ENCODE data around the gene DNASE1L2. TPM values are rescaled to one million over a fixed set of nuclear protein-coding genes. Genes with fewer than 3 reads are reported as not detected.

The DNASE1L2 gene
- total and polyA plus RNA-seq, 2 of the 4 experiments (the other 2 are of a cell fraction), result 0.18 to 0.75 TPM

DNA sequence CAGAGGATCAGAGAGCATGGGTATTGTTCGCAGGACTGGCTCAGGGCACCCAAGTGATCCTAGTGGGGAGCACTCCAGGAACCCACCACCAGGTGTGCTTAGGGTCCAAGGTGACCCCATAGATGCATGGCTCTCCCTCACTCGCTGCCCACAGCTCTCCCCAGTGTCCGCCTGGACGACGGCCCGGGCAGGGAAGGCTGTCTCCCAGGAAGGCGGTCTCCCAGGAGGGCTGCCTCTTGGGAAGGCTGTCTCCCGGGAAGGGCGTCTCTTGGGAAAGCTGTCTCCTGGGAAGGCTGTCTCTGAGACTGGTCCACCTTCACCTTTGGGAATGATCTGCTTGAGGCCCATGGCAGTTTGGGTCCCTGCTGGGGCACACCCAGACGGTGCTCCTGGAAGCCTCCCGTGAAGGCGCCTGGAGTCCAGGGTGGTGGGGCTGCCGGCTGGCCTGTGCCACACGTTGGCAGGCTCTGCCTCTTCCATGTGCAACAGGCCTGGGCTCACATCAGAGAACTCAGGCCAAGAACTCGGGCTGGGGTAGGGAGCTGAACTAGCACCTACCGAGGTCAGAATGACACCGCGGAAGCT, 10.1 kb downstream of the DNASE1L2 start:
- Histone ChIP-seq H3K4me1 (ENCODE audit: control insufficient read depth, insufficient read depth, low read length) (0 out of 2 replicates have a peak, but pooled peaks cover 4% of the 10 kb centered on the region), H3K27ac (ENCODE audit: insufficient read depth, low read length) (no peak overlapping the region), H2BK5ac (ENCODE audit: low read depth, low read length, poor library complexity, severe bottlenecking) (no peak overlapping the region), H3K9me3 (ENCODE audit: control insufficient read depth, insufficient read depth, low read length) (no peaks in the 10 kb centered on the region), H4K20me1 (ENCODE audit: insufficient read depth, low read length) (no peaks in the 10 kb centered on the region; the same call in 1 of the 2 replicates), H2BK120ac (ENCODE audit: low read depth, low read length) (no peak overlapping the region), H3K27me3 (ENCODE audit: control insufficient read depth, insufficient read depth, low read length) (no peaks in the 10 kb centered on the region), H3K9ac (ENCODE audit: low read depth, low read length) (no peak overlapping the region), H2AK9ac (replicated peaks; ENCODE audit: low read depth, low read length, poor library complexity) (no peak overlapping the region), H2BK15ac (ENCODE audit: low read depth, low read length) (no peak overlapping the region), H3K18ac (ENCODE audit: low read depth, low read length) (no peak overlapping the region), H2BK20ac (ENCODE audit: low read depth, low read length) (no peak overlapping the region), H3K23ac (ENCODE audit: low read depth, low read length) (no peak overlapping the region), H4K5ac (ENCODE audit: low read depth, low read length) (no peak overlapping the region), H2AFZ (replicated peaks; ENCODE audit: low read length, poor library complexity) (no peak overlapping the region), H3K4ac (ENCODE audit: low read depth, low read length) (no peak overlapping the region), H3K4me3 (ENCODE audit: insufficient read depth, low read depth, low read length) (no peak overlapping the region), H3K4me2 (ENCODE audit: low read depth, low read length) (no peak overlapping the region), H3K14ac (replicated peaks; ENCODE audit: low read depth, low read length) (no peak overlapping the region), H3K9me1 (ENCODE audit: insufficient read depth, low read length) (0 out of 2 replicates have a peak, but pooled peaks cover 2% of the 10 kb centered on the region), H4K91ac (ENCODE audit: insufficient read depth, low read depth, low read length) (no peak overlapping the region), H2AK5ac (ENCODE audit: low read depth, low read length) (no peak overlapping the region), H3K79me1 (ENCODE audit: low read depth in 1 of 2, low read length in 2 of 2) (peaks cover 20 to 43% of the 10 kb centered on the region in 2 experiments), H3K36me3 (ENCODE audit: control insufficient read depth, insufficient read depth, low read length) (peaks cover 46% of the 10 kb centered on the region), H4K8ac (ENCODE audit: low read depth in 2 of 2, low read length in 2 of 2) (no peak overlapping the region), H3K56ac (ENCODE audit: extremely low read depth, insufficient read depth, low read length) (no peak overlapping the region)
- POLR2A ChIA-PET (ENCODE audit: unreplicated experiment), result no interaction called here
- ATAC-seq (ENCODE audit: low read depth), result no peak
- TF ChIP-seq CHD1 (IDR thresholded peaks at IDR 0.05; ENCODE audit: low read depth, low read length) (no peak), MAFK (IDR thresholded peaks at IDR 0.05; ENCODE audit: low read depth, low read length) (no peak), RFX5 (IDR thresholded peaks at IDR 0.05; ENCODE audit: low read depth, low read length) (no peak), MAZ (IDR thresholded peaks at IDR 0.05; ENCODE audit: borderline replicate concordance, low read depth, low read length) (no peak), CEBPB (IDR thresholded peaks at IDR 0.05; ENCODE audit: low read depth, low read length) (no peak), FOS (IDR thresholded peaks at IDR 0.05; ENCODE audit: low read depth, low read length) (no peak), RCOR1 (IDR thresholded peaks at IDR 0.05; ENCODE audit: insufficient replicate concordance, low read length) (no peak), MXI1 (IDR thresholded peaks at IDR 0.05; ENCODE audit: borderline replicate concordance, low read depth, low read length) (no peak), SMC3 (IDR thresholded peaks at IDR 0.05; ENCODE audit: low read depth, low read length) (no peak), POLR2A (IDR thresholded peaks at IDR 0.05; ENCODE audit: low read depth, low read length) (no peak), NFE2L2 (IDR thresholded peaks at IDR 0.05; ENCODE audit: low read depth, low read length) (no peak), CTCF (conservative IDR thresholded peaks at IDR 0.05; ENCODE audit: low read depth, low read length) (no peak)
- TF ChIP-seq, protein P1, sequence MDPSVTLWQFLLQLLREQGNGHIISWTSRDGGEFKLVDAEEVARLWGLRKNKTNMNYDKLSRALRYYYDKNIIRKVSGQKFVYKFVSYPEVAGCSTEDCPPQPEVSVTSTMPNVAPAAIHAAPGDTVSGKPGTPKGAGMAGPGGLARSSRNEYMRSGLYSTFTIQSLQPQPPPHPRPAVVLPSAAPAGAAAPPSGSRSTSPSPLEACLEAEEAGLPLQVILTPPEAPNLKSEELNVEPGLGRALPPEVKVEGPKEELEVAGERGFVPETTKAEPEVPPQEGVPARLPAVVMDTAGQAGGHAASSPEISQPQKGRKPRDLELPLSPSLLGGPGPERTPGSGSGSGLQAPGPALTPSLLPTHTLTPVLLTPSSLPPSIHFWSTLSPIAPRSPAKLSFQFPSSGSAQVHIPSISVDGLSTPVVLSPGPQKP (IDR thresholded peaks at IDR 0.05; ENCODE audit: borderline replicate concordance, low read depth, low read length), result no peak
- TF ChIP-seq, protein P2, sequence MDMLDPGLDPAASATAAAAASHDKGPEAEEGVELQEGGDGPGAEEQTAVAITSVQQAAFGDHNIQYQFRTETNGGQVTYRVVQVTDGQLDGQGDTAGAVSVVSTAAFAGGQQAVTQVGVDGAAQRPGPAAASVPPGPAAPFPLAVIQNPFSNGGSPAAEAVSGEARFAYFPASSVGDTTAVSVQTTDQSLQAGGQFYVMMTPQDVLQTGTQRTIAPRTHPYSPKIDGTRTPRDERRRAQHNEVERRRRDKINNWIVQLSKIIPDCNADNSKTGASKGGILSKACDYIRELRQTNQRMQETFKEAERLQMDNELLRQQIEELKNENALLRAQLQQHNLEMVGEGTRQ (IDR thresholded peaks at IDR 0.05; ENCODE audit: low read depth, low read length), result no peak
- in situ Hi-C loops (cut with MboI; ENCODE audit: low sequenced_read_pairs) (no loop called here), intact Hi-C loops (cut with micrococcal nuclease) (no loop called here), dilution Hi-C loops (cut with HindIII; ENCODE audit: low sequenced_read_pairs, unreplicated experiment) (no loop called here)
- no TSS peak for BruUV-seq (replicated peaks)
- CTCF ChIA-PET, result no interaction called here
- WGBS, 2 experiments (ENCODE audit: extremely low coverage in 2 of 2, insufficient read length in 1 of 2), result 93% methylated on average over 13 of the region's 18 CpGs; no CpG with 5 or more reads in 1 of the 2 experiments
- no peak for DNase-seq

Data from IMR-90 (cell line).